VCaP (cell line): ENCODE data around the gene ZNF518A.

Experiments used
- H3K27ac ChIP-seq: fragments of 450-650 bp; 2 replicates; pipeline ENCODE4 v1.5.1; 2017
- CTCF ChIP-seq: fragments of 450-650 bp; conservative IDR thresholded peaks from 2 replicates; pipeline ENCODE4 v1.5.1; 2017; ENCODE audit warnings: mild to moderate bottlenecking, moderate library complexity

ZNF518A gene

GRCh38 chr10:96092999-96093767 lies 36.9 kb upstream of the ZNF518A start:
- TF ChIP-seq CTCF = no peak
- no peak overlapping the region for H3K27ac ChIP-seq

- H3K27ac ChIP-seq = no peak overlapping the region
- TF ChIP-seq CTCF = no peak
Observed at GRCh38 chr10:96093948-96094347, 36.1 kb upstream of the ZNF518A start.

GRCh38 chr10:96096958-96097357 lies 33.1 kb upstream of the ZNF518A start:
- H3K27ac ChIP-seq = no peak overlapping the region
- TF ChIP-seq CTCF = no peak

- H3K27ac ChIP-seq = no peak overlapping the region
- TF ChIP-seq CTCF = no peak
Observed at GRCh38 chr10:96097865-96098264, 32.2 kb upstream of the ZNF518A start.

GRCh38 chr10:96107623-96108038 lies 22.5 kb upstream of the ZNF518A start:
- no peak for TF ChIP-seq CTCF
- H3K27ac ChIP-seq = no peak overlapping the region

GRCh38 chr10:96112531-96112930 lies 17.6 kb upstream of the ZNF518A start:
- H3K27ac ChIP-seq = no peak overlapping the region
- no peak for TF ChIP-seq CTCF

GRCh38 chr10:96118604-96119450 lies 11.3 kb upstream of the ZNF518A start:
- H3K27ac ChIP-seq = no peak overlapping the region
- no peak for TF ChIP-seq CTCF
